ENCODE results near the gene HMX3. TPM values are rescaled to one million over a fixed set of nuclear protein-coding genes. Genes with fewer than 3 reads are reported as not detected.

HMX3 gene
- total RNA-seq, 1 experiment from 2014 or later, result not detected

- Mint-ChIP-seq H3K4me1 (ENCODE audit: low read depth, unreplicated experiment) (peaks cover 6% of the 10 kb centered on the region), H3K27ac (ENCODE audit: unreplicated experiment) (no peak overlapping the region), H3K36me3 (ENCODE audit: insufficient read depth, unreplicated experiment) (no peaks in the 10 kb centered on the region), H3K4me3 (ENCODE audit: unreplicated experiment) (peak overlapping the region; percentile 73), H3K27me3 (ENCODE audit: insufficient read depth, unreplicated experiment) (peaks cover 12% of the 10 kb centered on the region), H3K9me3 (ENCODE audit: unreplicated experiment) (no peaks in the 10 kb centered on the region)
- ChIA-PET POLR2A (interaction anchor here (0.5 kb wide), 1 partner anchor 947 kb away, joined by 3 read pairs; the partner anchor contains the start of gene CHST15), CTCF (no interaction called here)
- Histone ChIP-seq H3K9me3 (no peaks in the 10 kb centered on the region), H3K36me3 (ENCODE audit: control insufficient read depth, insufficient read depth, low read length) (no peaks in the 10 kb centered on the region), H3K4me1 (peaks cover 5% of the 10 kb centered on the region), H3K4me3 (ENCODE audit: low read depth, low read length) (no peak overlapping the region), H3K27me3 (replicated peaks; ENCODE audit: control insufficient read depth, insufficient read depth, low read length) (peaks cover 2% of the 10 kb centered on the region)
- DNase-seq, result no peak
- TF ChIP-seq CTCF (IDR thresholded peaks at IDR 0.05; ENCODE audit: insufficient read depth in 1 of 2, low read depth in 1 of 2, low read length in 1 of 2, severe bottlenecking in 1 of 2, unreplicated experiment in 1 of 2), result no peak
- intact Hi-C loops (cut with micrococcal nuclease; ENCODE audit: unreplicated experiment), result no loop called here
- no TSS peak for BruUV-seq (replicated peaks)
Observed at GRCh38 chr10:123146013-123146893, 10.5 kb downstream of the HMX3 start.

- no peak for TF ChIP-seq CTCF (IDR thresholded peaks at IDR 0.05; ENCODE audit: insufficient read depth in 1 of 2, low read depth in 1 of 2, low read length in 1 of 2, severe bottlenecking in 1 of 2, unreplicated experiment in 1 of 2)
- Mint-ChIP-seq H3K4me1 (ENCODE audit: low read depth, unreplicated experiment) (peaks cover 6% of the 10 kb centered on the region), H3K27ac (ENCODE audit: unreplicated experiment) (no peak overlapping the region), H3K9me3 (ENCODE audit: unreplicated experiment) (no peaks in the 10 kb centered on the region), H3K27me3 (ENCODE audit: insufficient read depth, unreplicated experiment) (peaks cover 7% of the 10 kb centered on the region), H3K36me3 (ENCODE audit: insufficient read depth, unreplicated experiment) (no peaks in the 10 kb centered on the region), H3K4me3 (ENCODE audit: unreplicated experiment) (peak overlapping the region; percentile 73)
- H3K4me1 ChIP-seq, result peaks cover 9% of the 10 kb centered on the region
- H3K9me3 ChIP-seq, result no peaks in the 10 kb centered on the region
- no TSS peak for BruUV-seq (replicated peaks)
- CTCF ChIA-PET, result no interaction called here
- POLR2A ChIA-PET, result no interaction called here
- no peak for DNase-seq
- intact Hi-C loops (cut with micrococcal nuclease; ENCODE audit: unreplicated experiment), result no loop called here
- H3K36me3 ChIP-seq (ENCODE audit: control insufficient read depth, insufficient read depth, low read length), result no peaks in the 10 kb centered on the region
- H3K4me3 ChIP-seq (ENCODE audit: low read depth, low read length), result no peak overlapping the region
- no peaks in the 10 kb centered on the region for H3K27me3 ChIP-seq (replicated peaks; ENCODE audit: control insufficient read depth, insufficient read depth, low read length)
Observed at GRCh38 chr10:123146894-123147634, 11.3 kb downstream of the HMX3 start.

- no peaks in the 10 kb centered on the region for H3K9me3 Mint-ChIP-seq (ENCODE audit: unreplicated experiment)
- H3K4me1 Mint-ChIP-seq (ENCODE audit: low read depth, unreplicated experiment), result peaks cover 11% of the 10 kb centered on the region
- no TSS peak for BruUV-seq (replicated peaks)
- Histone ChIP-seq H3K9me3 (no peaks in the 10 kb centered on the region), H3K36me3 (ENCODE audit: control insufficient read depth, insufficient read depth, low read length) (no peaks in the 10 kb centered on the region), H3K27me3 (replicated peaks; ENCODE audit: control insufficient read depth, insufficient read depth, low read length) (no peaks in the 10 kb centered on the region), H3K4me3 (ENCODE audit: low read depth, low read length) (peak within 1 kb of the TSS; percentile 58), H3K4me1 (peaks cover 12% of the 10 kb centered on the region)
- no peaks in the 10 kb centered on the region for H3K36me3 Mint-ChIP-seq (ENCODE audit: insufficient read depth, unreplicated experiment)
- H3K27me3 Mint-ChIP-seq (ENCODE audit: insufficient read depth, unreplicated experiment), result peaks cover 7% of the 10 kb centered on the region
- intact Hi-C loops (cut with micrococcal nuclease; ENCODE audit: unreplicated experiment), result loop anchor here (1.0 kb wide), 1 partner anchor 8 kb away; no protein-coding TSS in a partner anchor
- ChIA-PET POLR2A (no interaction called here), CTCF (interaction anchor here (1.2 kb wide), 1 partner anchor 8 kb away, joined by 5 read pairs; no protein-coding TSS in a partner anchor)
- no peak for TF ChIP-seq CTCF (IDR thresholded peaks at IDR 0.05; ENCODE audit: insufficient read depth in 1 of 2, low read depth in 1 of 2, low read length in 1 of 2, severe bottlenecking in 1 of 2, unreplicated experiment in 1 of 2)
- peak within 1 kb of the TSS; percentile 73 for H3K4me3 Mint-ChIP-seq (ENCODE audit: unreplicated experiment)
- no peak within 1 kb of the TSS for H3K27ac Mint-ChIP-seq (ENCODE audit: unreplicated experiment)
- peak; percentile 65 to 78 for DNase-seq
Observed at GRCh38 chr10:123147635-123148413, 12.1 kb downstream of the HMX3 start, which contains the start of gene HMX2. Gene HMX2 (plus strand): TSS chr10:123148136. CDS start chr10:123148379, 243 bp downstream.
